A673 (cell line): ENCODE measurements around the gene CTSW. TPM values are rescaled to one million over a fixed set of nuclear protein-coding genes. Genes with fewer than 3 reads are reported as not detected.

Source experiments
- BruUV-seq: library from RNA; stranded (reverse); fragments of 400-500 nt; replicated peaks from 2 replicates; lab custom pipeline; 2021; lab: Mats Ljungman, UMichigan
- CTCF ChIA-PET: fragments of 300-600 bp; sonication (Branson Sonifier 250); formaldehyde crosslinking; loops from one replicate; lab custom pipeline; 2022; ENCODE audit warnings: antibody characterized with exemption; lab: Charles Lee
- POLR2A ChIA-PET: fragments of 300-600 bp; sonication (Branson Sonifier 250); formaldehyde crosslinking; loops from one replicate; lab custom pipeline; 2022; ENCODE audit warnings: antibody characterized with exemption; ENCODE audit not compliant: low non-redundant PET; lab: Charles Lee
- DNase-seq: peaks from one replicate; pipeline ENCODE4 v3.0.0-alpha.2; 2015; ENCODE audit warnings: low spot score
- H3K27ac ChIP-seq: fragments of 200-600 bp; sonication (generic); 2 replicates; pipeline ENCODE4 v1.5.1; 2016; ENCODE audit warnings: mixed run types, low read depth, mild to moderate bottlenecking, mixed read lengths, antibody characterized with exemption, low read length; ENCODE audit not compliant: poor library complexity, severe bottlenecking
- H3K27me3 ChIP-seq: fragments of 200-600 bp; sonication (generic); replicated peaks from 2 replicates; pipeline ENCODE4 v1.6.1; 2017; ENCODE audit warnings: mixed run types, low read depth, mild to moderate bottlenecking, mixed read lengths, antibody characterized with exemption, low read length; ENCODE audit not compliant: insufficient read depth, poor library complexity
- H3K36me3 ChIP-seq: fragments of 200-600 bp; sonication (generic); 2 replicates; pipeline ENCODE4 v1.6.1; 2016; ENCODE audit warnings: mixed run types, mild to moderate bottlenecking, mixed read lengths, antibody characterized with exemption, low read length; ENCODE audit not compliant: insufficient read depth, poor library complexity, severe bottlenecking
- H3K4me1 ChIP-seq: fragments of 200-600 bp; sonication (generic); 2 replicates; pipeline ENCODE4 v1.6.1; 2017; ENCODE audit warnings: mixed run types, mild to moderate bottlenecking, mixed read lengths, antibody characterized with exemption, low read length; ENCODE audit not compliant: insufficient read depth, poor library complexity, severe bottlenecking
- H3K4me3 ChIP-seq: fragments of 200-600 bp; sonication (generic); 2 replicates; pipeline ENCODE4 v1.5.1; 2016; ENCODE audit warnings: low read depth, mixed run types, mild to moderate bottlenecking, mixed read lengths, low read length; ENCODE audit not compliant: poor library complexity, severe bottlenecking
- H3K9me3 ChIP-seq: fragments of 200-600 bp; sonication (generic); 2 replicates; pipeline ENCODE4 v1.6.1; 2016; ENCODE audit warnings: mixed run types, low read depth, mild to moderate bottlenecking, mixed read lengths, antibody characterized with exemption, low read length; ENCODE audit not compliant: poor library complexity, severe bottlenecking
- CTCF ChIP-seq: fragments of 300-800, 200-600 bp; sonication (generic); conservative IDR thresholded peaks from 2 replicates; pipeline ENCODE4 v1.5.1; 2017; ENCODE audit warnings: low read depth, mild to moderate bottlenecking, antibody characterized with exemption, low read length, moderate library complexity, mixed read lengths
- EZH2 ChIP-seq: fragments of 200-600 bp; sonication (generic); IDR thresholded peaks from 2 replicates; pipeline ENCODE4 v1.6.1; 2017; ENCODE audit warnings: borderline replicate concordance, low read depth, mild to moderate bottlenecking, mixed read lengths, antibody characterized with exemption, low read length; ENCODE audit not compliant: poor library complexity, severe bottlenecking
- intact Hi-C: fragments of 100-400 bp; cut with micrococcal nuclease; formaldehyde crosslinking; loops from one replicate; pipeline ENCODE4 v1.10.0; 2022; ENCODE audit not compliant: unreplicated experiment
- total RNA-seq: library from RNA; stranded (reverse); gene quantifications from 2 replicates; pipeline ENCODE4 v1.2.3, GENCODE V29; 2021

Gene CTSW
- total RNA-seq, 1 experiment from 2014 or later, result not detected

GRCh38 chr11:65917077-65917433 lies 37.4 kb downstream of the CTSW start:
- CTCF ChIA-PET, result no interaction called here
- BruUV-seq, result no TSS peak
- no peaks in the 10 kb centered on the region for H3K9me3 ChIP-seq
- no peak for DNase-seq
- H3K4me3 ChIP-seq, result no peak overlapping the region
- POLR2A ChIA-PET, result no interaction called here
- intact Hi-C loops, result no loop called here
- H3K4me1 ChIP-seq, result peaks cover 35% of the 10 kb centered on the region
- no peak for TF ChIP-seq EZH2
- no peak for TF ChIP-seq CTCF
- no peaks in the 10 kb centered on the region for H3K27me3 ChIP-seq
- H3K36me3 ChIP-seq, result peaks cover 3% of the 10 kb centered on the region
- no peak overlapping the region for H3K27ac ChIP-seq

- ChIA-PET CTCF (interaction anchor here (0.5 to 0.6 kb wide), 2 partner anchors 30 to 141 kb away, joined by 4 to 6 read pairs; partner anchors contain the start of gene FIBP), POLR2A (no interaction called here)
- H3K27me3 ChIP-seq, result no peaks in the 10 kb centered on the region
- H3K4me3 ChIP-seq, result peak overlapping the region; percentile 83
- no peak for DNase-seq
- no peaks in the 10 kb centered on the region for H3K9me3 ChIP-seq
- peaks cover 32% of the 10 kb centered on the region for H3K4me1 ChIP-seq
- H3K27ac ChIP-seq, result peak overlapping the region; percentile 91
- intact Hi-C loops, result no loop called here
- no peak for TF ChIP-seq CTCF
- no peak for TF ChIP-seq EZH2
- no TSS peak for BruUV-seq
- peaks cover 8% of the 10 kb centered on the region for H3K36me3 ChIP-seq
These were observed 38.0 kb downstream of the CTSW start for GRCh38 chr11:65917434-65918210.

- peaks cover 12% of the 10 kb centered on the region for H3K36me3 ChIP-seq
- POLR2A ChIA-PET, result no interaction called here
- no peak for TF ChIP-seq EZH2
- no peak for TF ChIP-seq CTCF
- peaks cover 32% of the 10 kb centered on the region for H3K4me1 ChIP-seq
- DNase-seq, result peak; percentile 47
- H3K27ac ChIP-seq, result peak within 1 kb of the TSS; percentile 91
- CTCF ChIA-PET, result interaction anchor here (0.5 to 0.6 kb wide), 2 partner anchors 30 to 140 kb away, joined by 4 to 6 read pairs; partner anchors contain the start of gene FIBP
- H3K9me3 ChIP-seq, result no peaks in the 10 kb centered on the region
- BruUV-seq, result TSS peak; percentile 60
- H3K27me3 ChIP-seq, result no peaks in the 10 kb centered on the region
- H3K4me3 ChIP-seq, result peak within 1 kb of the TSS; percentile 83
- intact Hi-C loops, result no loop called here
These were observed 38.8 kb downstream of the CTSW start, which contains the start of gene C11orf68 for GRCh38 chr11:65918211-65919140. Gene C11orf68, minus strand, starts transcription at chr11:65919062. Its CDS starts 31 bp downstream, at chr11:65919031.
